Measurements from ENCODE around the gene ANKH.

DNA sequence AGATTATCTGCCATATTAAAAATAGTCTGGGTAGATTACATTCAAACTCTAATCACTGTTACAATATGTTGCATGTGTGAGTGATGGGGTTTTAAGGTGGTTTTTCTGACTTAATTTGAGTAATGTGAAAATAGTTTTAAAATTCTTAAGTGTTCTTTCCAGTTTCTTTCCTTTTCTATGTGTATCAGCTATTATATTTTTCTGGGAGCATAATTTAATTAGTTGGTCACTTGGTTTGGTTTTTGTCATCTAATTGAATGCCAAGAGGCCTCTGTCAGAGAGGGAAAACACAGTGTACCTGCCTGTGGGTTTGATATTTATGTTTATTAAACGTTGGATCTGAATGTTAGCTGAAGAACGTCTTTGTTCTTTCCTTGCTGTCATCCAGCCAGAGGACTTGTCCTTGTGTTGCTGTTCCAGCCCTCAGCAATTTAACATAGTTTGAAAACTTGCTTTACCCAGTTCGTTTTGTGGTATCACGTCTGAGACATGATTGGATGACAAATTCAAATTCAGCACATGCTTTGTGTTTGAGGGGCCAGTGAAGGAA lies 187.6 kb downstream of the ANKH start:
- TF ChIP-seq ZFP30 (CRISPR knock-in tag; IDR thresholded peaks at IDR 0.05) (no peak), SNAI2 (CRISPR knock-in tag; IDR thresholded peaks at IDR 0.05) (no peak), ZFP3 (CRISPR knock-in tag; IDR thresholded peaks at IDR 0.05) (no peak), ZNF70 (CRISPR knock-in tag; IDR thresholded peaks at IDR 0.05) (no peak)

Data from SK-N-SH treated with all-trans-retinoic acid at 6 μM for 48 hours (cell line).